ENCODE results near the gene STK32A. TPM values are rescaled to one million over a fixed set of nuclear protein-coding genes. Genes with fewer than 3 reads are reported as not detected.

Gene STK32A
- total RNA-seq, 2 experiments from 2014 or later, result not detected

DNA sequence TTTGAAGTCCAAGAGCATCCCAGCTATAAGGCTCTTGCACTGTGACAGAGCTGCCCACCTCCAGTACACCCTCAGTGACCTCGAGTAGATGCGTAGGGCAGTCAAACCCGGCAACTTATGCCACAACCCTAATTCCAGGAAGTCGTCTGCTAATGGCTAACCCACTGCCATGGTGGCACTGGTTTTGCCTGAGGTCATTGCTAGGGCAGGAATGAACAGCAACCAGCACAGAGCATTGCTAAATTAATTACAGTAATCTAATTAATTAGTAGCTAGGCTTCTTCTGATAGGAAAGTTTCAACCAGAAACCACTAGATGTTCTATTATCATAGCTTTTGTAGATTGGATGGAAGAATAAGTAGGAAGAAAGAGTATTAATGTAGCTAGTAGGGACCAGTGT is 152.3 kb downstream of the STK32A start:
- Mint-ChIP-seq H3K27me3 (peaks cover 32% of the 10 kb centered on the region), H3K4me1 (ENCODE audit: low read depth) (no peaks in the 10 kb centered on the region), H3K4me3 (no peak overlapping the region), H3K9me3 (no peaks in the 10 kb centered on the region), H3K36me3 (ENCODE audit: low read depth) (no peaks in the 10 kb centered on the region), H3K27ac (no peak overlapping the region)
- ATAC-seq (ENCODE audit: poor library complexity), result no peak
- Histone ChIP-seq H3K36me3 (ENCODE audit: insufficient read depth, low read length) (no peaks in the 10 kb centered on the region), H3K4me3 (ENCODE audit: low read length) (no peak overlapping the region), H3K4me1 (ENCODE audit: insufficient read depth, low read length) (no peaks in the 10 kb centered on the region), H3K27ac (ENCODE audit: low read depth in 1 of 2, low read length in 2 of 2) (no peak overlapping the region), H3K27me3 (ENCODE audit: control insufficient read depth in 1 of 2, insufficient read depth in 2 of 2, low read length in 2 of 2) (no peaks in the 10 kb centered on the region), H3K9me3 (ENCODE audit: control insufficient read depth in 1 of 2, insufficient read depth in 1 of 2, low read length in 2 of 2) (no peaks in the 10 kb centered on the region)
- TF ChIP-seq, protein P1, sequence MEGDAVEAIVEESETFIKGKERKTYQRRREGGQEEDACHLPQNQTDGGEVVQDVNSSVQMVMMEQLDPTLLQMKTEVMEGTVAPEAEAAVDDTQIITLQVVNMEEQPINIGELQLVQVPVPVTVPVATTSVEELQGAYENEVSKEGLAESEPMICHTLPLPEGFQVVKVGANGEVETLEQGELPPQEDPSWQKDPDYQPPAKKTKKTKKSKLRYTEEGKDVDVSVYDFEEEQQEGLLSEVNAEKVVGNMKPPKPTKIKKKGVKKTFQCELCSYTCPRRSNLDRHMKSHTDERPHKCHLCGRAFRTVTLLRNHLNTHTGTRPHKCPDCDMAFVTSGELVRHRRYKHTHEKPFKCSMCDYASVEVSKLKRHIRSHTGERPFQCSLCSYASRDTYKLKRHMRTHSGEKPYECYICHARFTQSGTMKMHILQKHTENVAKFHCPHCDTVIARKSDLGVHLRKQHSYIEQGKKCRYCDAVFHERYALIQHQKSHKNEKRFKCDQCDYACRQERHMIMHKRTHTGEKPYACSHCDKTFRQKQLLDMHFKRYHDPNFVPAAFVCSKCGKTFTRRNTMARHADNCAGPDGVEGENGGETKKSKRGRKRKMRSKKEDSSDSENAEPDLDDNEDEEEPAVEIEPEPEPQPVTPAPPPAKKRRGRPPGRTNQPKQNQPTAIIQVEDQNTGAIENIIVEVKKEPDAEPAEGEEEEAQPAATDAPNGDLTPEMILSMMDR (IDR thresholded peaks at IDR 0.05), result no peak
- ChIA-PET POLR2A (no interaction called here), CTCF (no interaction called here)
- intact Hi-C loops (cut with DNase I, micrococcal nuclease), result no loop called here
- no peak for DNase-seq

DNA sequence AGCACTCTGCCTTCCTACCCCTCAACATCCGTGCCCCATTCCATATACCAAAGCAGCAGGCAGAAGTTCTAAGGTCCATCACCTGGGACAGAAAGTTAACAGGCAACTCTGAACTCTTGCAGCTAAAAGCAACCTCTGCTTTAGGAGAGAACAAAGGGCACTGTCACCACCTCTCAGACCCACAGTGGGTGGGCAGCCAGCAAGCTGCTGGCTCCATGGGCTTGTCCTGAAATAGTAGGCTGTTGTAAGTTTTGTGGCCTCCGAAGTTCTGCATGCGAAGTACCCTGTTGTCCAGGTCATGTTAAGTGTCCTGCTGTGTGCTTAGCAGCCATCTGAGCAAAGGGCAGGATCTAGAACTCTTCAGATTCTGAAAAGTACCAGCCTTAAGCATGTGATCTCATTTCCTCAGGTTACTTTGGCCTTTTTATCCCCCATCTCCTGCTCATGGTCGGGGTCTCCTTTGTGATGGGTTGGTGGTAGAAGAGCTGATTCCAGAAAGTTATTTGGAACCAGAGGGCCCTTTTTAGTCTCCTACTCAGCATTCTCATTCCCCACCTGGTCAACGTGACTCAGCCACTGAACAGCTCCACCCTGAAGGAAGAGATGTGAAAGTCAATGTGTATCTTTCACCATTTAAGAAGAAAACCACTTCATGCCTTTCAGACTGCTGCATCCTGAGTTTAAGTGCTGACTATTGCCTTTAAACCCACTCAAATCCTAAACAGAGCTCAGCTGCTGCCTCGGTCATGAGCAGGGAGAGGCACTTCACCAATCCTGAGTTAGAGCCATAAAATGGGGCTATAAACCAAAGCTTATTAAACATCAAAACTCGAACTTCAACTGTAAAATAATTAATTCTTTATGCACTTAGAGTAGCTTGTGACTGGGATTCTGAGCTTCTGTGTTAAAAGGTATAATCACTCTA is 153.6 kb downstream of the STK32A start:
- intact Hi-C loops (cut with DNase I, micrococcal nuclease), result no loop called here
- ATAC-seq (ENCODE audit: poor library complexity), result no peak
- no peaks in the 10 kb centered on the region for H3K4me1 ChIP-seq (ENCODE audit: insufficient read depth, low read length)
- DNase-seq, result no peak
- H3K9me3 ChIP-seq (ENCODE audit: control insufficient read depth in 1 of 2, insufficient read depth in 1 of 2, low read length in 2 of 2), result no peaks in the 10 kb centered on the region
- TF ChIP-seq, protein P1 (IDR thresholded peaks at IDR 0.05), result no peak
- H3K4me3 ChIP-seq (ENCODE audit: low read length), result no peak overlapping the region
- Mint-ChIP-seq H3K27me3 (peaks cover 30% of the 10 kb centered on the region), H3K27ac (no peak overlapping the region), H3K36me3 (ENCODE audit: low read depth) (no peaks in the 10 kb centered on the region), H3K4me3 (no peak overlapping the region), H3K4me1 (ENCODE audit: low read depth) (no peaks in the 10 kb centered on the region), H3K9me3 (no peaks in the 10 kb centered on the region)
- no peak overlapping the region for H3K27ac ChIP-seq (ENCODE audit: low read depth in 1 of 2, low read length in 2 of 2)
- ChIA-PET POLR2A (no interaction called here), CTCF (interaction anchor here (1.1 kb wide), 1 partner anchor 9 kb away, joined by 3 read pairs; no protein-coding TSS in a partner anchor)
- H3K27me3 ChIP-seq (ENCODE audit: control insufficient read depth in 1 of 2, insufficient read depth in 2 of 2, low read length in 2 of 2), result no peaks in the 10 kb centered on the region
- no peaks in the 10 kb centered on the region for H3K36me3 ChIP-seq (ENCODE audit: insufficient read depth, low read length)

DNA sequence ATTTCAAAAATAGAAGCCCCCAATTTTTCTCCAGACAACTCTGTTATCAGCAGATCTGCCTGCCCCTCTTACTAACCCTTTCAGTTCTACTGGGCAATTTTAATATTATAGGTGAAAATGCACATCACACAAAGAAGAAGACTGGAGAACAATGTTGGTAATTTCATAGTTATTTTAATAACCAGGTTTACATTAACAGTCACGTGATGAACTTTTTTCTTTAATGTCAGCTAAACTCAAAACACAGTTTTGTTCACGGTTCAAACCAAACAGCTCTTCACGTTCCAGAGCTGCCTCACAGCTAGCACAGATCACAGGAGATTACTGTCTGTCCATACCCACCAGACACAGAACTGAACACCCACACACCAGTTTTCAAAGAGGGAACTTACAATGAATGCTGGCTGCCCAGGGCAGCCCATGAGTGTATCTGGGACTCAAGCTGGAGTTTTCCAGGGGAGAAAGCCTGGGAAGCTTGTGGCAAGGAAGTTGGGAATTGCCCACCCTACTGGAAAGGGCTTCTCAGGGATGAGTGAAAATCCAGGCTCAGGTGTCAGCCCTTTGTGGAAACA is 155.9 kb downstream of the STK32A start:
- peaks cover 30% of the 10 kb centered on the region for H3K27me3 Mint-ChIP-seq
- no peaks in the 10 kb centered on the region for H3K4me1 ChIP-seq (ENCODE audit: insufficient read depth, low read length)
- H3K4me3 Mint-ChIP-seq, result no peak overlapping the region
- H3K36me3 Mint-ChIP-seq (ENCODE audit: low read depth), result no peaks in the 10 kb centered on the region
- ChIA-PET CTCF (no interaction called here), POLR2A (no interaction called here)
- intact Hi-C loops (cut with DNase I, micrococcal nuclease), result no loop called here
- H3K27ac ChIP-seq (ENCODE audit: low read depth in 1 of 2, low read length in 2 of 2), result no peak overlapping the region
- H3K9me3 ChIP-seq (ENCODE audit: control insufficient read depth in 1 of 2, insufficient read depth in 1 of 2, low read length in 2 of 2), result peaks cover 0 to 4% of the 10 kb centered on the region in 2 experiments
- H3K27ac Mint-ChIP-seq, result no peak overlapping the region
- no peaks in the 10 kb centered on the region for H3K27me3 ChIP-seq (ENCODE audit: control insufficient read depth in 1 of 2, insufficient read depth in 2 of 2, low read length in 2 of 2)
- TF ChIP-seq, protein P1 (IDR thresholded peaks at IDR 0.05), result no peak
- ATAC-seq (ENCODE audit: poor library complexity), result no peak
- no peaks in the 10 kb centered on the region for H3K36me3 ChIP-seq (ENCODE audit: insufficient read depth, low read length)
- H3K4me1 Mint-ChIP-seq (ENCODE audit: low read depth), result no peaks in the 10 kb centered on the region
- H3K9me3 Mint-ChIP-seq, result no peaks in the 10 kb centered on the region
- no peak overlapping the region for H3K4me3 ChIP-seq (ENCODE audit: low read length)
- no peak for DNase-seq

Data from CD4-positive, alpha-beta T cell (primary cell).